ENCODE results near the gene TMA7.

TMA7 gene

GRCh38 chr3:48428088-48428571 is 11.9 kb upstream of the TMA7 start:
- no peak for TF ChIP-seq CTCF (IDR thresholded peaks at IDR 0.05; ENCODE audit: low read depth, low read length)
- peak overlapping the region; percentile 63 to 66 for H3K4me3 ChIP-seq (replicated peaks in 1 of 2; ENCODE audit: low read depth in 2 of 2, low read length in 2 of 2)
- DNase-seq (ENCODE audit: low read depth in 2 of 2), result no peak

GRCh38 chr3:48428572-48429316 is 11.3 kb upstream of the TMA7 start:
- peak in 1 of 2 donors; percentile 28 for DNase-seq (ENCODE audit: low read depth in 2 of 2)
- H3K4me3 ChIP-seq (replicated peaks in 1 of 2; ENCODE audit: low read depth in 2 of 2, low read length in 2 of 2), result peak overlapping the region; percentile 63 to 66
- no peak for TF ChIP-seq CTCF (IDR thresholded peaks at IDR 0.05; ENCODE audit: low read depth, low read length)

GRCh38 chr3:48429317-48429959 is 10.6 kb upstream of the TMA7 start:
- peak overlapping the region; percentile 63 to 66 for H3K4me3 ChIP-seq (replicated peaks in 1 of 2; ENCODE audit: low read depth in 2 of 2, low read length in 2 of 2)
- no peak for TF ChIP-seq CTCF (IDR thresholded peaks at IDR 0.05; ENCODE audit: low read depth, low read length)
- peak; percentile 19 to 45 for DNase-seq (ENCODE audit: low read depth in 2 of 2)

GRCh38 chr3:48429960-48430707 is 9.9 kb upstream of the TMA7 start, which contains the start of gene PLXNB1:
Gene PLXNB1 (minus strand): TSS chr3:48430086. CDS start chr3:48424611, 5,475 bp downstream.
- TF ChIP-seq CTCF (IDR thresholded peaks at IDR 0.05; ENCODE audit: low read depth, low read length), result no peak
- peak within 1 kb of the TSS; percentile 63 to 66 for H3K4me3 ChIP-seq (replicated peaks in 1 of 2; ENCODE audit: low read depth in 2 of 2, low read length in 2 of 2)
- DNase-seq (ENCODE audit: low read depth in 2 of 2), result peak; percentile 45 to 69

GRCh38 chr3:48430708-48431101 is 9.4 kb upstream of the TMA7 start:
- TF ChIP-seq CTCF (IDR thresholded peaks at IDR 0.05; ENCODE audit: low read depth, low read length), result no peak
- H3K4me3 ChIP-seq (replicated peaks in 1 of 2; ENCODE audit: low read depth in 2 of 2, low read length in 2 of 2), result no peak overlapping the region
- DNase-seq (ENCODE audit: low read depth in 2 of 2), result no peak

GRCh38 chr3:48431224-48432029 is 8.6 kb upstream of the TMA7 start:
- no peak overlapping the region for H3K4me3 ChIP-seq (replicated peaks in 1 of 2; ENCODE audit: low read depth in 2 of 2, low read length in 2 of 2)
- no peak for DNase-seq (ENCODE audit: low read depth in 2 of 2)
- TF ChIP-seq CTCF (IDR thresholded peaks at IDR 0.05; ENCODE audit: low read depth, low read length), result no peak
